NB4 (cell line): ENCODE data around the gene SFMBT1.

Experiments
- DNase-seq: peaks from one replicate; pipeline ENCODE4 v3.0.0; 2010; ENCODE audit warnings: low read depth
- H3K4me3 ChIP-seq: one replicate; pipeline ENCODE4 v1.5.1; 2011; ENCODE audit warnings: mild to moderate bottlenecking, low read depth, low read length, moderate library complexity
- MYC ChIP-seq: IDR thresholded peaks from 2 replicates; pipeline ENCODE4 v1.6.1; 2011; ENCODE audit warnings: low read depth, low read length
- POLR2A ChIP-seq: IDR thresholded peaks from 2 replicates; pipeline ENCODE4 v1.6.1; 2011; ENCODE audit warnings: mild to moderate bottlenecking; ENCODE audit not compliant: insufficient read length; ENCODE audit errors: extremely low read depth
- TF ChIP-seq, protein P1 (sequence below): IDR thresholded peaks from one replicate; pipeline ENCODE4 v1.5.1; 2012; ENCODE audit warnings: low read depth, low read length
- TF ChIP-seq, protein P2 (sequence below): IDR thresholded peaks from 2 replicates; pipeline ENCODE4 v1.6.1; 2011; ENCODE audit warnings: low read depth, low read length

The SFMBT1 gene

DNA sequence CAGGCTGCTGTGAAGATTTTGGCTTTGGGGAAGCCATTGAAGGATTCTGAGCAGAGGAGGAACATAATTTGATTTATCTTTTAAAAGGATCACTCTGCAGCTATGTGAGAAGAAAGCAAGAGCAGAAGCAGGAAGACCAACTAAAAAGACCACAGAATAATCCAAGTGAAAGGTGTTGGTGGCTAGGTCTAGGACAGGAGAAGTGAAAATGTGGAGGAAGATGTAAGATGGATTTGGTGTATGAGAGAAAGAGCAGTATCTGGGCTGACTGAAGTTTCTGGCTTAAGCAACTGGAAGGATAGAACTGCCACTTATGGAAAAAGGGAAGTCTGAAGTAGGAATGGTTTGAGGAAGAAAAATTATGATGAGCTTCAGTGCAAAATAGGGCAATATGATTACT is 62.0 kb downstream of the SFMBT1 start:
- H3K4me3 ChIP-seq = peak overlapping the region; percentile 34
- no peak for DNase-seq
- TF ChIP-seq, protein P1, sequence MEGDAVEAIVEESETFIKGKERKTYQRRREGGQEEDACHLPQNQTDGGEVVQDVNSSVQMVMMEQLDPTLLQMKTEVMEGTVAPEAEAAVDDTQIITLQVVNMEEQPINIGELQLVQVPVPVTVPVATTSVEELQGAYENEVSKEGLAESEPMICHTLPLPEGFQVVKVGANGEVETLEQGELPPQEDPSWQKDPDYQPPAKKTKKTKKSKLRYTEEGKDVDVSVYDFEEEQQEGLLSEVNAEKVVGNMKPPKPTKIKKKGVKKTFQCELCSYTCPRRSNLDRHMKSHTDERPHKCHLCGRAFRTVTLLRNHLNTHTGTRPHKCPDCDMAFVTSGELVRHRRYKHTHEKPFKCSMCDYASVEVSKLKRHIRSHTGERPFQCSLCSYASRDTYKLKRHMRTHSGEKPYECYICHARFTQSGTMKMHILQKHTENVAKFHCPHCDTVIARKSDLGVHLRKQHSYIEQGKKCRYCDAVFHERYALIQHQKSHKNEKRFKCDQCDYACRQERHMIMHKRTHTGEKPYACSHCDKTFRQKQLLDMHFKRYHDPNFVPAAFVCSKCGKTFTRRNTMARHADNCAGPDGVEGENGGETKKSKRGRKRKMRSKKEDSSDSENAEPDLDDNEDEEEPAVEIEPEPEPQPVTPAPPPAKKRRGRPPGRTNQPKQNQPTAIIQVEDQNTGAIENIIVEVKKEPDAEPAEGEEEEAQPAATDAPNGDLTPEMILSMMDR = no peak
- TF ChIP-seq, protein P2, sequence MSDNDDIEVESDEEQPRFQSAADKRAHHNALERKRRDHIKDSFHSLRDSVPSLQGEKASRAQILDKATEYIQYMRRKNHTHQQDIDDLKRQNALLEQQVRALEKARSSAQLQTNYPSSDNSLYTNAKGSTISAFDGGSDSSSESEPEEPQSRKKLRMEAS = no peak

DNA sequence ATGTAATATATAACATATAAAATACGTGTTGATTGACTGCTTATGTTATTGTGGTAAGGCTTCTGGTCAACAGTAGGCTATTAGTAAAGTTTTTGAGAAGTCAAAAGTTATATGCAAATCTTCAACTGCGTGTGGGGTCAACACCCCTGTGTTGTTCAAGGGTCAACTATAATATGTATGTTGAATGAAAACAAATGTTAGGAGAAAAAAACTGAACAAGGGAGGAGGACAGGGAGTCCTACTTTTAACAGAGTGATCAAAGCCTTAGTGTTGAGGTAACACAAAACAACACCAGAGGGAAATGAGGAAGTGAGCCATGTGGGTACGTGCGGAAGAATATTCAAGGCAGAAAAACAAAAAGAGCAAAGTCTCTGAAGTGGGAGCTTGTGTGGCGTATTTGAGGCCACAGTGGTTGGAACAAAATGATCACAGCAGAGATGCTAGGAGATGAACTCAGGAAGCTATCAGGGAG is 62.5 kb downstream of the SFMBT1 start:
- peak overlapping the region; percentile 34 for H3K4me3 ChIP-seq
- TF ChIP-seq, protein P2 = peak; percentile 70
- TF ChIP-seq MYC = peak; percentile 71; the same call in 1 of the 2 replicates
- TF ChIP-seq POLR2A = no peak
- DNase-seq = peak; percentile 79

DNA sequence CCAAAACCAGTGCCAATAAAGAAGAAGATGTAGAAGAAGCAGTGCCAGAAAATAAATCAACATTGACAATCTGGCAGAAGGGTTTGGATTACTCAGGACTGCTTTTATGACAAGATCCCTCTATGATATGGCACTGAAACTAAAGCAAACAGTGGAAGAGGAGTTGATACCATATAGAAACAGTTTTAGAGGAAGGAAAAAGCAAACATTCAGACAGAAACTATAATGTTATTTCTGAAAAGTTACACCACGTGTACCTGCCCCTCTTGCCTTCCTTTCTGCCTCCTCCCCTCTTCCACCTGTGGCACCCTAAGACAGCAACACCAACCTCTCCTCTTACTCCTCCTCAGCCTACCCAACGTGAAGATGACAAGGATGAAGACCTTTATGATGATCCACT is 63.0 kb downstream of the SFMBT1 start:
- DNase-seq = no peak
- no peak overlapping the region for H3K4me3 ChIP-seq
- TF ChIP-seq POLR2A (no peak), MYC (no peak)
- TF ChIP-seq, protein P2 = no peak
- TF ChIP-seq, protein P1 = no peak

DNA sequence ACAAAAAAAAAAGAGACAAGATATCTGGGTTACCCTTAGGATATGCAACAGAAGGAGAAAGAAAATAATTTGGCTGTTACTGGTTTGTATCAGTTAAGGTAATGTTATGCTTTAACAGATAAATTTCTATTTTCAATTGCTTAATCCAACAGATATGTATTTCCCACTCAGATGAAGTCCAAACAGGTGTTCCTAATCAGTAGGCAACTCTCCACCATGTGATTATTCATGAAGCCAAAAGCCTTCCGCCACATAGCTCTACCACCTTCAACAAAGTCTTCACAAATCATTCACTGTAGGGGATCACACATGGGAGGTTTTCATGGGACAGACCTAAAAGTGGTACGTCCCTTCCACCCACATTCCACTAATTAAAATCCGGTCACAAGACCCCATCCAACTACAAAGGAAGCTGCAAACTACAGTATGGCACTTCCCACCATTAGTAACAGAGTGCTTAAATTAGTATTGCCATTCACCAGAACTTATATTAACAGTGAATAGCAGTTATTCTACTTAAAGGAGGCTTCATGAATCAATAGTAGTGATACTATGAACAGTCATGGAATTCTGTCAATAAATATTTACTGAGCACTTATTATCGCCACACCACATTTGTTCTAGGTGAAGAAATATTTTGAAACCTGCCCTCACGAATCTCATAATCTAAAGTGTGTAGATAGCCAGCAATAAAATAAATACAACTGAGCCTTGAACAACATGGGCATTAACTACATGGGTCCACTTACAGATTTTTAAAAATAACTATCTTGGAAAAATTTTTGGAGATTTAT is 66.5 kb downstream of the SFMBT1 start:
- DNase-seq = no peak
- TF ChIP-seq MYC = no peak
- no peak for TF ChIP-seq POLR2A
- TF ChIP-seq, protein P1 = no peak
- TF ChIP-seq, protein P2 = no peak
- no peak overlapping the region for H3K4me3 ChIP-seq

DNA sequence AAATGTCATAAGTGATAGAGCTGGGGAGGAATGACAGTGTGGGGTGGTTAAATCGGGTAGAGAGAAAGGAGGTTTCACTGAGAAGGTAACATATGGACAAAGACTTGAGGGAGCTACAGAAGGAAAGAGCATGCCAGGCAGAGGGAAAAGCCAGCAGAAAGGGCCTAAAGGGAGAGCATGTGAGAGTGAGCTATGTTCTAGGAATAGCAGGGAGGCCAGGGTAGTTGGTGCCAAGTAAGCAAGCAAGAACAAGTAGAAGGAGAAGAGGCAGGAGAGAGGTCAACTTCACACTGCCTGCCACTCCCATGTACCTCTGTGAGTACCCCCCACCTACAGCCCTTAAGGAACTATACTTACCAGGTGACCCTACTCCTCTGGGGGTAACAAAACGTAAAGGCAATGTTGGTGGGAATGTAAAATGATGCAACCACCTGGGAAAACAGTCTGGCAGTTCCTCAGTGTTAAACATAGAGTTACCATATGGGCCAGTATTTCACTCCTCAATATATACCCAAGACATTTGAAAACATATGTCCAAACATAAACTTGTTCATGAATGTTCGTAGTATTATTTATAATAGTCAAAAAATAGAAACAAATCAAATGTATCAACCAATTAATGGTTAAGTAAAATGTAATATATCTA is 67.6 kb downstream of the SFMBT1 start:
- no peak for TF ChIP-seq MYC
- no peak for TF ChIP-seq POLR2A
- TF ChIP-seq, protein P2 = no peak
- TF ChIP-seq, protein P1 = no peak
- no peak overlapping the region for H3K4me3 ChIP-seq
- DNase-seq = no peak

DNA sequence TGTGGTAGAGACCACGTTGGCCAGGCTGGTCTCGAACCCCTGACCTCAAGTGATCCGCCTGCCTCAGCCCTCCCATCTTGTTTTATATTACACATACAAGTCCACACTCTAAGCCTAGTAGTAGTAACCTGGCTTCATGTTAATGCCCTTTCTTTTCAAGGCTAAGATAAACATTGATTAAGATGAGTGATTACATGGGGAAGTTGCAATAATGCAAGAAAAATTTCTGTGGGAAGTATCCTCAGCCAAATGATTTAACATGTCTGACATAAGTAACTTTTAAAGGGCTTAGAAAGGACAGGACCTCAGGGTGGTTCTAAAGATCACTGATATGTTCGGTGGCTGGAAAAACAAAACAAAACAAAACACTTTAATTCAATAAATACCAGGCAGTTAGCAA is 72.1 kb downstream of the SFMBT1 start:
- TF ChIP-seq, protein P1 = no peak
- H3K4me3 ChIP-seq = no peak overlapping the region
- DNase-seq = no peak
